Naive thymus-derived CD4-positive, alpha-beta T cell (primary cell): ENCODE data around the gene PWWP2A. TPM values are rescaled to one million over a fixed set of nuclear protein-coding genes. Genes with fewer than 3 reads are reported as not detected.
"Not testable (repeated sequence)": the region's sequence is repeated elsewhere in the genome, so short reads cannot be mapped to it uniquely, and the experiment has no call there.

Experiments used
- ATAC-seq: fragments of 150-1000 bp; cut with Tn5 transposase; 2 replicates; pipeline ENCODE4 v1.10.0; 2021; ENCODE audit warnings: mild to moderate bottlenecking, moderate library complexity
- CTCF ChIA-PET: fragments of 350-600 bp; sonication (Branson Sonifier 250); formaldehyde crosslinking; loops from one replicate; lab custom pipeline; 2021; ENCODE audit warnings: antibody characterized with exemption; lab: Charles Lee
- POLR2A ChIA-PET: fragments of 350-600 bp; sonication (Branson Sonifier 250); formaldehyde crosslinking; loops from one replicate; lab custom pipeline; 2021; ENCODE audit warnings: antibody characterized with exemption, inconsistent platforms; lab: Charles Lee
- DNase-seq, 9 donors: peaks; one replicate each; pipeline versions ENCODE4 v3.0.0 to v3.0.0-alpha.2; 2020 to 2022; ENCODE audit warnings: mixed read lengths in 1 of 9
- H3K27ac ChIP-seq: one replicate; pipeline ENCODE4 v1.7.0; 2013; ENCODE audit warnings: mild to moderate bottlenecking, low read depth, low read length, moderate library complexity
- H3K27me3 ChIP-seq, 2 donors: one replicate each; pipeline ENCODE4 v1.7.0; 2013; ENCODE audit warnings: low read length in 2 of 2, mild to moderate bottlenecking in 2 of 2, moderate library complexity in 2 of 2; ENCODE audit not compliant: control insufficient read depth in 2 of 2, insufficient read depth in 2 of 2
- H3K36me3 ChIP-seq, 3 experiments: 1 replicate in 2 of 3; 2 replicates in 1 of 3; pipeline ENCODE4 v1.7.0; 2013; ENCODE audit warnings: low read length in 3 of 3, mild to moderate bottlenecking in 3 of 3, moderate library complexity in 1 of 3; ENCODE audit not compliant: insufficient read depth in 3 of 3, control insufficient read depth in 2 of 3
- H3K4me1 ChIP-seq, 2 donors: one replicate each; pipeline ENCODE4 v1.7.0; 2013; ENCODE audit warnings: low read length in 2 of 2, mild to moderate bottlenecking in 2 of 2, moderate library complexity in 1 of 2; ENCODE audit not compliant: control insufficient read depth in 2 of 2, insufficient read depth in 2 of 2
- H3K4me3 ChIP-seq: 2 replicates; pipeline ENCODE4 v1.7.0; 2013; ENCODE audit warnings: mild to moderate bottlenecking, low read length
- H3K9me3 ChIP-seq, 3 experiments: 1 replicate in 2 of 3; 2 replicates in 1 of 3; pipeline ENCODE4 v1.7.0; 2013; ENCODE audit warnings: low read length in 3 of 3; ENCODE audit not compliant: control insufficient read depth in 2 of 3
- H3K27ac Mint-ChIP-seq, 9 donors: one replicate each; pipeline ENCODE4 v1.8.0; 2020 to 2022; ENCODE audit warnings: mixed read lengths in 9 of 9, mild to moderate bottlenecking in 8 of 9, moderate library complexity in 5 of 9, inconsistent platforms in 2 of 9
- H3K27me3 Mint-ChIP-seq, 5 donors: one replicate each; pipeline ENCODE4 v1.8.0; 2021 to 2022; ENCODE audit warnings: mixed read lengths in 5 of 5, mild to moderate bottlenecking in 1 of 5
- H3K36me3 Mint-ChIP-seq, 5 donors: one replicate each; pipeline ENCODE4 v1.8.0; 2020 to 2022; ENCODE audit warnings: mixed read lengths in 5 of 5, mild to moderate bottlenecking in 3 of 5, inconsistent platforms in 1 of 5
- H3K4me1 Mint-ChIP-seq, 7 donors: one replicate each; pipeline ENCODE4 v1.8.0; 2020 to 2022; ENCODE audit warnings: mixed read lengths in 7 of 7, mild to moderate bottlenecking in 3 of 7, inconsistent platforms in 1 of 7
- H3K4me3 Mint-ChIP-seq, 10 donors: one replicate each; pipeline ENCODE4 v1.8.0; 2020 to 2022; ENCODE audit warnings: mild to moderate bottlenecking in 10 of 10, mixed read lengths in 10 of 10, moderate library complexity in 6 of 10, inconsistent platforms in 2 of 10
- H3K9me3 Mint-ChIP-seq, 11 donors: one replicate each; pipeline ENCODE4 v1.8.0; 2020 to 2022; ENCODE audit warnings: mixed read lengths in 11 of 11, mild to moderate bottlenecking in 4 of 11, inconsistent platforms in 1 of 11, moderate library complexity in 1 of 11
- intact Hi-C, 2 donors: fragments of 100-400 bp; cut with micrococcal nuclease; formaldehyde crosslinking; loops; one replicate each; pipeline ENCODE4 v1.15.1; 2023
- polyA plus RNA-seq, 2 donors: library from polyadenylated mRNA; unstranded; fragments of 300-500 nt; fragmentation: Illumina TruSeq; gene quantifications; one replicate each; pipeline ENCODE4 v1.2.3, GENCODE V29; 2021
- total RNA-seq, 6 experiments: library from RNA in 5 of 6; stranded (reverse) in 5 of 6; gene quantifications; 1 replicate in 5 of 6; 2 replicates in 1 of 6; pipeline ENCODE4 v1.2.3 and lab custom pipeline; 2021 to 2026

PWWP2A gene
- total and polyA plus RNA-seq, 7 experiments from 2014 or later = 21.2 to 43.6 (median 28.1) TPM

GRCh38 chr5:160155017-160155750, 35.9 kb upstream of the PWWP2A start:
- Histone ChIP-seq H3K9me3 (no peaks in the 10 kb centered on the region), H3K4me3 (no peak overlapping the region), H3K27ac (no peak overlapping the region), H3K36me3 (no peaks in the 10 kb centered on the region), H3K27me3 (no peaks in the 10 kb centered on the region), H3K4me1 (no peaks in the 10 kb centered on the region)
- no peak overlapping the region for H3K27ac Mint-ChIP-seq
- peaks cover 0 to 15% (median 9%) of the 10 kb centered on the region in 7 donors for H3K4me1 Mint-ChIP-seq
- DNase-seq (no peak), ATAC-seq (no peak)
- no peak overlapping the region for H3K4me3 Mint-ChIP-seq
- CTCF ChIA-PET = no interaction called here
- H3K9me3 Mint-ChIP-seq = no peaks in the 10 kb centered on the region
- intact Hi-C loops = no loop called here
- no peaks in the 10 kb centered on the region for H3K36me3 Mint-ChIP-seq
- H3K27me3 Mint-ChIP-seq = peaks cover 0 to 4% (median 0%) of the 10 kb centered on the region in 5 donors
- POLR2A ChIA-PET = no interaction called here

DNA sequence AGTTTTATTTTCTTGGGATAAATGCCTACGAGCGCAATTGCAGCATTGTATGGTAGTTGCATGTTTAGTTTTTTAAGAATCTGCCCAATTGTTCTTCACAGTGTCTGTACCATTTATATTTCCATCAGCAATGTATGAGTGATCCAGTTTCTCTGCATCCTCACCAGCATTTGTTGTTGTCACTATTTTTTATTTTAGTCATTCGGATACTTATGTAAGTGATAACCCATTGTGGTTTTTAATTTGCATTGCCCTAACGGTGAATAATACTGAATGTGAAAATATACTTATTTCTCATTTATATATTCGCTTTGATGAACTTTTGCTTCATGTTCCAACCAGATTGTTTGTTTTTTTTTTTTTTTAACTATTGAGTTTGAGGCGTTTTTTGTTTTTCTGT, 33.7 kb upstream of the PWWP2A start:
- CTCF ChIA-PET = no interaction called here

GRCh38 chr5:160152287-160152686, 33.0 kb upstream of the PWWP2A start:
- Histone ChIP-seq H3K9me3 (no peaks in the 10 kb centered on the region), H3K4me3 (no peak overlapping the region), H3K27ac (no peak overlapping the region), H3K27me3 (no peaks in the 10 kb centered on the region), H3K4me1 (no peaks in the 10 kb centered on the region), H3K36me3 (no peaks in the 10 kb centered on the region)
- Mint-ChIP-seq H3K27ac (peak overlapping the region in 1 of 9 donors; percentile 29), H3K27me3 (peaks cover 0 to 8% (median 0%) of the 10 kb centered on the region in 5 donors), H3K9me3 (no peaks in the 10 kb centered on the region), H3K4me1 (peaks cover 2 to 17% (median 11%) of the 10 kb centered on the region in 7 donors), H3K4me3 (no peak overlapping the region), H3K36me3 (no peaks in the 10 kb centered on the region)
- ChIA-PET CTCF (no interaction called here), POLR2A (no interaction called here)
- intact Hi-C loops = no loop called here
- DNase-seq = no peak
- ATAC-seq = no peak

More for the DNA sequence above, 33.7 kb upstream of the PWWP2A start:
- intact Hi-C loops = no loop called here
- H3K4me1 Mint-ChIP-seq = peaks cover 0 to 17% (median 11%) of the 10 kb centered on the region in 7 donors
- ATAC-seq (no peak), DNase-seq (no peak)
- no peaks in the 10 kb centered on the region for H3K9me3 Mint-ChIP-seq
- H3K4me1 ChIP-seq = no peaks in the 10 kb centered on the region
- H3K4me3 Mint-ChIP-seq = no peak overlapping the region
- no peak overlapping the region for H3K27ac Mint-ChIP-seq
- no peaks in the 10 kb centered on the region for H3K27me3 ChIP-seq
- no peaks in the 10 kb centered on the region for H3K9me3 ChIP-seq
- H3K27ac ChIP-seq = no peak overlapping the region
- H3K36me3 ChIP-seq = no peaks in the 10 kb centered on the region
- no peak overlapping the region for H3K4me3 ChIP-seq
- POLR2A ChIA-PET = no interaction called here
- no peaks in the 10 kb centered on the region for H3K36me3 Mint-ChIP-seq
- H3K27me3 Mint-ChIP-seq = peaks cover 0 to 6% (median 0%) of the 10 kb centered on the region in 5 donors

GRCh38 chr5:160151017-160151416, 31.8 kb upstream of the PWWP2A start:
- POLR2A ChIA-PET = no interaction called here
- intact Hi-C loops = no loop called here

DNA sequence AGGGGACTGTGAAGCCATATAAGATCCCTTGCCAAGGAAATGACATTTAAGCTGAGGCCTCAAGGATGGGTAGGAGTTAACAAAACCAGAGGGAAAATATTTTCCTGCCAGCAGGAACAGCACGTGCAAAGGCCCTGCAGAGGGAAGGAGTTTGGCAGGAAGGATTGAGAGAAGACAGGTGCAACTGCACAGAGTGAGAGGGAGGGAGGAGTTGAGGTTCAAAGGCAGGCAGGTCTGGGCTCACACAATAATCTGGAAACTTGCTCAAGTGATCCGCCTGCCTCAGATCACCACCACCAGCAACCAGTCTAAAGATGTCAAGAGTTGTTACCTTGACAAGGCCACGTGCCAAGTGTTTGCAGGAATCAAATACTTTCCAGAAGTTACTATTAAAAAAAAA, 31.1 kb upstream of the PWWP2A start:
- H3K36me3 Mint-ChIP-seq = no peaks in the 10 kb centered on the region
- no peak for DNase-seq
- POLR2A ChIA-PET = no interaction called here
- no peak overlapping the region for H3K27ac Mint-ChIP-seq
- H3K9me3 Mint-ChIP-seq = no peaks in the 10 kb centered on the region
- intact Hi-C loops = no loop called here
- H3K36me3 ChIP-seq = no peaks in the 10 kb centered on the region
- no peak overlapping the region for H3K4me3 Mint-ChIP-seq
- H3K27ac ChIP-seq = no peak overlapping the region
- no peak overlapping the region for H3K4me3 ChIP-seq
- peaks cover 0 to 9% (median 0%) of the 10 kb centered on the region in 5 donors for H3K27me3 Mint-ChIP-seq
- peaks cover 2 to 17% (median 11%) of the 10 kb centered on the region in 7 donors for H3K4me1 Mint-ChIP-seq
- H3K4me1 ChIP-seq = no peaks in the 10 kb centered on the region
- CTCF ChIA-PET = no interaction called here
- ATAC-seq = no peak
- no peaks in the 10 kb centered on the region for H3K9me3 ChIP-seq
- H3K27me3 ChIP-seq = no peaks in the 10 kb centered on the region

More at GRCh38 chr5:160151017-160151416, 31.8 kb upstream of the PWWP2A start:
- H3K36me3 Mint-ChIP-seq = no peaks in the 10 kb centered on the region
- no peak overlapping the region for H3K4me3 ChIP-seq
- no peaks in the 10 kb centered on the region for H3K27me3 ChIP-seq
- H3K27ac Mint-ChIP-seq = peak overlapping the region in 1 of 9 donors; percentile 48
- DNase-seq = peak in 1 of 9 donors; percentile 6
- H3K27ac ChIP-seq = no peak overlapping the region
- CTCF ChIA-PET = no interaction called here
- no peaks in the 10 kb centered on the region for H3K9me3 Mint-ChIP-seq
- H3K27me3 Mint-ChIP-seq = peaks cover 0 to 9% (median 0%) of the 10 kb centered on the region in 5 donors
- H3K36me3 ChIP-seq = no peaks in the 10 kb centered on the region
- no peak overlapping the region for H3K4me3 Mint-ChIP-seq
- peaks cover 2 to 17% (median 11%) of the 10 kb centered on the region in 7 donors for H3K4me1 Mint-ChIP-seq
- no peak for ATAC-seq
- H3K9me3 ChIP-seq = no peaks in the 10 kb centered on the region
- H3K4me1 ChIP-seq = no peaks in the 10 kb centered on the region

DNA sequence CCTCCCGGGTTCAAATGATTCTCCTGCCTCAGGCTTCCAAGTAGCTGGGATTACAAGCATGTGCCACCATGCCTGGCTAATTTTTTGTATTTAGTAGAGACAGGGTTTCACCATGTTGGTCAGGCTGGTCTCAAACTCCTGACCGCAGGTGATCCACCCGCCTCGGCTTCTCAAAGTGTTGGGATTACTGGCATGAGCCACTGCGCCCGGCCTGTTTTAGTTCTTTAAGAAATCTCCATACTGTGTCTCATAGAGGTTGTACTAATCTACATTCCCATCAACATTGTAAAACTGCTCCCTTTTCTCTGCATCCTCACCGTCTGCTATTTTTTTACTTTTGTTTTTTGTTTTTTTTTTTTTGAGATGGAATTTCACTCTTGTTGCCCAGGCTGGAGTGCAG, 25.2 kb upstream of the PWWP2A start:
- H3K4me3 ChIP-seq = not testable (repeated sequence)

GRCh38 chr5:160134332-160134731, 15.1 kb upstream of the PWWP2A start:
- Histone ChIP-seq H3K27ac (no peak overlapping the region), H3K36me3 (no peaks in the 10 kb centered on the region), H3K9me3 (no peaks in the 10 kb centered on the region), H3K4me1 (no peaks in the 10 kb centered on the region), H3K27me3 (no peaks in the 10 kb centered on the region), H3K4me3 (no peak overlapping the region)
- no peak for ATAC-seq
- H3K4me3 Mint-ChIP-seq = no peak overlapping the region
- no peaks in the 10 kb centered on the region for H3K36me3 Mint-ChIP-seq
- no peaks in the 10 kb centered on the region for H3K9me3 Mint-ChIP-seq
- no peak overlapping the region for H3K27ac Mint-ChIP-seq
- intact Hi-C loops = no loop called here
- no peak for DNase-seq
- H3K27me3 Mint-ChIP-seq = peaks cover 0 to 4% (median 0%) of the 10 kb centered on the region in 5 donors
- ChIA-PET CTCF (no interaction called here), POLR2A (no interaction called here)
- H3K4me1 Mint-ChIP-seq = no peaks in the 10 kb centered on the region

More for the DNA sequence above, 25.2 kb upstream of the PWWP2A start:
- POLR2A ChIA-PET, intact Hi-C loops, H3K36me3 ChIP-seq, H3K36me3 Mint-ChIP-seq, H3K27me3 ChIP-seq, H3K9me3 Mint-ChIP-seq, H3K4me1 ChIP-seq, DNase-seq, H3K27ac Mint-ChIP-seq, H3K27me3 Mint-ChIP-seq, H3K4me1 Mint-ChIP-seq, H3K27ac ChIP-seq, CTCF ChIA-PET, ATAC-seq, H3K9me3 ChIP-seq, H3K4me3 Mint-ChIP-seq: not testable (repeated sequence)
